Colonic mucosa (tissue), 4 donors: ENCODE measurements around the gene SPO11. TPM values are rescaled to one million over a fixed set of nuclear protein-coding genes. Genes with fewer than 3 reads are reported as not detected.

Experiments used
- DNase-seq: peaks from one replicate; pipeline ENCODE4 v3.0.0-alpha.2; 2020
- H3K27ac ChIP-seq: fragments of 200-600 bp; one replicate; pipeline ENCODE4 v1.8.0; 2021
- H3K27me3 ChIP-seq: fragments of 200-600 bp; one replicate; pipeline ENCODE4 v1.8.0; 2021
- H3K36me3 ChIP-seq: fragments of 200-600 bp; one replicate; pipeline ENCODE4 v1.8.0; 2021
- H3K4me1 ChIP-seq: fragments of 200-600 bp; one replicate; pipeline ENCODE4 v1.8.0; 2021; ENCODE audit warnings: mild to moderate bottlenecking
- H3K4me3 ChIP-seq: fragments of 200-600 bp; one replicate; pipeline ENCODE4 v1.8.0; 2021
- H3K9ac ChIP-seq, 2 donors: one replicate each; pipeline ENCODE4 v1.7.0; 2013; ENCODE audit warnings: control low read depth in 2 of 2, low read depth in 2 of 2, low read length in 2 of 2
- H3K9me3 ChIP-seq: fragments of 200-600 bp; one replicate; pipeline ENCODE4 v1.8.0; 2021
- intact Hi-C: fragments of 100-400 bp; cut with DNase I; formaldehyde crosslinking; loops from one replicate; pipeline ENCODE4 v1.14.1; 2022
- total RNA-seq, 2 donors: library from RNA; stranded (reverse); fragmentation: NEBNext Ultra II Directional in 1 of 2; extraction: Animal tissue kit (Norgen Biotek cat#: 25700) in 1 of 2; gene quantifications; one replicate each; pipeline ENCODE4 v1.2.1, GENCODE V29; 2021
- TF ChIP-seq, protein P1 (sequence below): fragments of 200-600 bp; IDR thresholded peaks from one replicate; pipeline ENCODE4 v1.8.0; 2022; ENCODE audit warnings: antibody characterized with exemption, mild to moderate bottlenecking
- donor health status: healthy.
- donor health status: DM: no; HTN: no; CAD: no.
- donor health status: DM: no; HTN: no; CAD: no.

The SPO11 gene
- total RNA-seq, 2 donors from 2014 or later: not detected

DNA sequence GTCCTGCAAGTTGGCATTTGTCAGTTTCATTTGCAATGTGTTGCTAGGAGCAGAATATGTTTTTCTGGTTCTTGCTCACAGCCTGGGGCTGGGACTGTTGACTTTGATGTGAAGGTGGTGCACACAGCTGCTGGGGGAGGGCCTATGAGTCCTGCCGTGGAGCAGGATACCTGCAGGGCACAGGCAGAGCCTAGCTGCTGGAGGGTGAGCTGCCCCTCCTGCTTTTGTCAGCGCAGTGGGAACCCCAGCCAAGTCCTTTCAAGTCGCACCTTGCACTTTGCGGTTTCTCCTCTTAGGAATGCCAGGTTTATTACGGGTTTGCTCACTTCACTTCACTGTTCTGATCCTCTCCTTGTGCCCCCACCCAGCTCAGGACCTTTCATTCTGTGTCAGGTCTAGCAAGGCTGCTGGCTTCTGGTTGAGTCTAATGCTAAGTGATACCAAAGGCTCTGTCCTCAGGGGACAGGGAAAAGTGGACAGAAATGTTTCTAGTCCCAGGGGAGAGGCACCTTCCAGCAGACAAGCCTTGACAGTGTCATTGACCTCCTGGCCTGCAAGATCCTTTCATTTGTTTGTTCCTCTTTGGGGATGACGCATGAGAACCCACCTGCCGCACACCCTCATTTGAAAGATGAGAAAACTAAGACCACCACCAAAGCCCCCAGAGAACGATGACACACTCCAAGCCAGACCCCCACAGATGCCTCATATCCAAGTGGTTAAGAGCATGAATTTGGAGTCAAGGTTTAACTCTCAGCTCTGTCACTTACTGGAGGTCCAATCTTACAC is 2.7 kb upstream of the SPO11 start:
- Histone ChIP-seq H3K4me1 (no peaks in the 10 kb centered on the region), H3K27me3 (no peaks in the 10 kb centered on the region), H3K36me3 (no peaks in the 10 kb centered on the region), H3K4me3 (no peak overlapping the region), H3K9me3 (no peaks in the 10 kb centered on the region), H3K9ac (no peak overlapping the region), H3K27ac (no peak overlapping the region)
- TF ChIP-seq, protein P1, sequence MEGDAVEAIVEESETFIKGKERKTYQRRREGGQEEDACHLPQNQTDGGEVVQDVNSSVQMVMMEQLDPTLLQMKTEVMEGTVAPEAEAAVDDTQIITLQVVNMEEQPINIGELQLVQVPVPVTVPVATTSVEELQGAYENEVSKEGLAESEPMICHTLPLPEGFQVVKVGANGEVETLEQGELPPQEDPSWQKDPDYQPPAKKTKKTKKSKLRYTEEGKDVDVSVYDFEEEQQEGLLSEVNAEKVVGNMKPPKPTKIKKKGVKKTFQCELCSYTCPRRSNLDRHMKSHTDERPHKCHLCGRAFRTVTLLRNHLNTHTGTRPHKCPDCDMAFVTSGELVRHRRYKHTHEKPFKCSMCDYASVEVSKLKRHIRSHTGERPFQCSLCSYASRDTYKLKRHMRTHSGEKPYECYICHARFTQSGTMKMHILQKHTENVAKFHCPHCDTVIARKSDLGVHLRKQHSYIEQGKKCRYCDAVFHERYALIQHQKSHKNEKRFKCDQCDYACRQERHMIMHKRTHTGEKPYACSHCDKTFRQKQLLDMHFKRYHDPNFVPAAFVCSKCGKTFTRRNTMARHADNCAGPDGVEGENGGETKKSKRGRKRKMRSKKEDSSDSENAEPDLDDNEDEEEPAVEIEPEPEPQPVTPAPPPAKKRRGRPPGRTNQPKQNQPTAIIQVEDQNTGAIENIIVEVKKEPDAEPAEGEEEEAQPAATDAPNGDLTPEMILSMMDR: no peak
- DNase-seq: peak; percentile 51
- intact Hi-C loops: no loop called here

DNA sequence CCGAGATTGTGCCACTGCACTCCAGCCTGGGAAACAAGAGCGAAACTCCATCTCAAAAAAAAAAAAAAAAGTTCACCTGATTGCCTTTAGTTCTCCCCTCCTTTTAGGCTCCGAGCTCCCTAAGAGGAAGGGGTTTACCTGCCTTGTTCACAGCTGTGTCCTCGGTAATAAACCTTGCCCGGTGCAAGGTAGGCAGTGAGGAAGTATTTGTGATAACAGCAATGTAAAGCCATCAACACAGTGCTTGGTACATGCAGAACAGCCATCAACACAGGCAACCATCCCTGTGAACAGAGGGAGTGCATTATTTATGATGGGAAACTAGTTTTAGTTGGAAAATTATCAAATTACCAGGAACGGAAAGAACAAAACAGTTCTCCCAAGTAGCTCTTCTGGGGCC is 1.8 kb upstream of the SPO11 start:
- Histone ChIP-seq H3K4me3 (no peak overlapping the region), H3K9ac (no peak overlapping the region), H3K4me1 (no peaks in the 10 kb centered on the region), H3K9me3 (no peaks in the 10 kb centered on the region), H3K27me3 (no peaks in the 10 kb centered on the region), H3K36me3 (no peaks in the 10 kb centered on the region), H3K27ac (no peak overlapping the region)
- TF ChIP-seq, protein P1: no peak
- DNase-seq: peak; percentile 6
- intact Hi-C loops: no loop called here

DNA sequence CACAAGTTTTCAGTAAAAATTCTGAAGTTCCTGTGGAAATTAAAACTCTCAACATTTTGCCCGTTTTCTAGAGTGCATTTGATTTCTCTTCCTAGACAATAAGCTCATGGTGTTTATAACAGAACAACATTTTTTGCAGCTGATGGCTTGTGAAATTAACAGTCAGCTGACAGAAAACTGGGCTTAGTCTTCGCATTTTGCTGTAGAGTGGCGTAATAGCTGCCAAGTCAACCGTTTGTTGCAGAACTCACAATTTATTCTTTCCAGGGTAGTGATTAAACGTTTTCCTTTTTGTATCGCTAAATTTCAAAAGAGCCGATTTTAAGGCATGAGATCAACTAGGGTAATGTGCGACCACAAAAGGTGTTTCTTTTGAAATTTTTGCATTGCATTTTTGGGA is 1.4 kb downstream of the SPO11 start:
- no peaks in the 10 kb centered on the region for H3K4me1 ChIP-seq
- no peak overlapping the region for H3K4me3 ChIP-seq
- intact Hi-C loops: no loop called here
- H3K27me3 ChIP-seq: no peaks in the 10 kb centered on the region
- no peak for DNase-seq
- no peaks in the 10 kb centered on the region for H3K36me3 ChIP-seq
- TF ChIP-seq, protein P1: no peak
- no peaks in the 10 kb centered on the region for H3K9me3 ChIP-seq
- no peak overlapping the region for H3K27ac ChIP-seq
- H3K9ac ChIP-seq: no peak overlapping the region

DNA sequence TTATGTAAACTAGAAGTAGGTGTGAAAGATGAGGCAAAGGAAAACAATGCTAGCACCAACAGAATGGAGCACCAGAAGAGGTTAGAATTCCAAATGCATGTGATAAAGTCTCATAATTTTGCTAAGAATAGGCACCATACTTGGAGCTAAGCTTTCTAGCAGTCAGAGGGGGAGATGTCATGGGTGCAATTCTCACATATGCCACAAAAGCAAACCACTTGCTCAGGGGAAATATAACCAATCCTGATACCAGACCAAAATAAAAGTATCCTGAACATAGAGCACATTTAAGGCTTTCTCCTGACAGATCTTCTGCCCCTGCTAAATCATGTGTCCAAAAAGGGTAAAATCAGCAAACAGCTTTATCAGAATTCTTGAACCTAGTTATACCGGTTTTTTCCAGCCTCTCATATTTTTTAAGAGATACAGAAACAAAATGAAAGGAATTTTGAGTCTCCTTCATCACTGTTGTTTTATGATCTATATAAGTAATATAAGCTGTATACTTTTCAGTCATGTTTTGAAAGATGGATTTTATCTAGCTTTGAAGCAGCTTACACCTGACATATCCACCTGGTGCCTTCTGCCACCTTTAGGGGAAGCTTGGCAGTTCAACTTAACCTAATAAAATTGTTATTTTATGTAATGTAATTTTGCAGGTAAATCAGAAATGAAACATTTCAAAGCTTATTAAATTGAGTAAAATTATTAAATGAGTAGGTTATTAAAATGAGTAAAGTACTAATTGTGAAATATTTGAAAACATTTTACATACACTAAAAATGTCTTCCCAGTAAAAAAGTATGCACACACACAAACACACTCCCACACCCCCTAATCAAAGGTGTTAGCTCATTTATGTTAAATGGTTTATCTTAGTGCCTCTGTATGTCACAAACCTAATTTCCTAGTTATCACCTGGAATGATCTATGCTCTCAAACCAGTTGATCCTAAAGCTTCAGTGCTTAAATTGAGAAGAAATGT is 2.8 kb downstream of the SPO11 start:
- H3K4me1 ChIP-seq: no peaks in the 10 kb centered on the region
- no peaks in the 10 kb centered on the region for H3K9me3 ChIP-seq
- intact Hi-C loops: no loop called here
- H3K27ac ChIP-seq: no peak overlapping the region
- H3K27me3 ChIP-seq: no peaks in the 10 kb centered on the region
- no peaks in the 10 kb centered on the region for H3K36me3 ChIP-seq
- no peak overlapping the region for H3K4me3 ChIP-seq
- TF ChIP-seq, protein P1: no peak
- no peak overlapping the region for H3K9ac ChIP-seq
- no peak for DNase-seq

DNA sequence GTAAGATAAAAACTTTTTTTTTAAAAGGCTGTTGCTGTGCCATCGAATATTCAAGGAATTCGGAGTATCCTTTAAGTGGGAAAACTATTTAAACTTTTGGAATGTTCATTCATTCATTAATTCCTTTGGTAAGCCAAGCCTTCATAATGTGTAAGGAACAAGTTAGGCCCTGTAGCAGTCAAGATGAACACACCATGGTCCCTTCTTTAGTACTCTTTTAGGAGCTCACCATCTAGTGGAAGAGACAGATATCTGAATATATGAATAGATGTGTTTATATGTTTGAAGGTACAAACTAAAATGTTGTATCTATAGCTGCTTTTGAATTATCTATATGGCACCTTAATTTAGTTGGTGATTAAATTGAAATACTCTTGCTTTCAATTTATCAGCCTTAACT is 5.8 kb downstream of the SPO11 start:
- Histone ChIP-seq H3K4me3 (no peak overlapping the region), H3K27ac (no peak overlapping the region), H3K27me3 (no peaks in the 10 kb centered on the region), H3K4me1 (no peaks in the 10 kb centered on the region), H3K9me3 (no peaks in the 10 kb centered on the region), H3K9ac (no peak overlapping the region), H3K36me3 (no peaks in the 10 kb centered on the region)
- intact Hi-C loops: no loop called here
- DNase-seq: no peak
- TF ChIP-seq, protein P1: no peak
